ENCODE results near the gene OR7D2. TPM values are rescaled to one million over a fixed set of nuclear protein-coding genes. Genes with fewer than 3 reads are reported as not detected.

Gene OR7D2
- under 1 TPM in 2 of 4 donors, not detected in 2; 0.12 to 0.17 TPM for total RNA-seq

GRCh38 chr19:9178901-9179300 lies at the start of gene OR7D2:
OR7D2 (plus strand) TSS chr19:9178979; CDS start chr19:9185782, 6,803 bp downstream.
- H3K27ac ChIP-seq = no peak within 1 kb of the TSS
- WGBS, 2 donors (ENCODE audit: low coverage in 1 of 2) = 53 to 100% methylated on average over 1 to 4 of the region's 4 CpGs
- no peak for TF ChIP-seq CTCF (IDR thresholded peaks at IDR 0.05)
- TF ChIP-seq POLR2A (IDR thresholded peaks at IDR 0.05) = no peak
- no peak for TF ChIP-seq POLR2AphosphoS5 (IDR thresholded peaks at IDR 0.05)
- no peak for TF ChIP-seq EP300 (IDR thresholded peaks at IDR 0.05)
- H3K9me3 ChIP-seq = no peaks in the 10 kb centered on the region
- H3K27me3 ChIP-seq = no peaks in the 10 kb centered on the region
- no peaks in the 10 kb centered on the region for H3K36me3 ChIP-seq
- no peaks in the 10 kb centered on the region for H3K4me1 ChIP-seq
- no peak within 1 kb of the TSS for H3K4me3 ChIP-seq
- ATAC-seq = no peak

GRCh38 chr19:9130965-9131364 lies 47.8 kb upstream of the OR7D2 start:
- Histone ChIP-seq H3K4me1 (no peaks in the 10 kb centered on the region), H3K27ac (no peak overlapping the region), H3K36me3 (no peaks in the 10 kb centered on the region), H3K9me3 (no peaks in the 10 kb centered on the region), H3K4me3 (no peak overlapping the region), H3K27me3 (peaks cover 59% of the 10 kb centered on the region)
- WGBS, 2 donors (ENCODE audit: low coverage in 1 of 2) = 62 to 75% methylated on average over 1 of the region's 1 CpG
- TF ChIP-seq EP300 (IDR thresholded peaks at IDR 0.05) (no peak), CTCF (IDR thresholded peaks at IDR 0.05) (no peak), POLR2A (IDR thresholded peaks at IDR 0.05) (no peak), POLR2AphosphoS5 (IDR thresholded peaks at IDR 0.05) (no peak)
- ATAC-seq = no peak

- WGBS, 2 donors (ENCODE audit: low coverage in 1 of 2) = 42 to 63% methylated on average over 3 to 5 of the region's 5 CpGs
- no peak overlapping the region for H3K4me3 ChIP-seq
- H3K4me1 ChIP-seq = peaks cover 0 to 12% (median 0%) of the 10 kb centered on the region in 3 donors
- no peak for TF ChIP-seq EP300 (IDR thresholded peaks at IDR 0.05)
- no peak for TF ChIP-seq POLR2A (IDR thresholded peaks at IDR 0.05)
- no peak for TF ChIP-seq POLR2AphosphoS5 (IDR thresholded peaks at IDR 0.05)
- no peak for TF ChIP-seq CTCF (IDR thresholded peaks at IDR 0.05)
- H3K9me3 ChIP-seq = no peaks in the 10 kb centered on the region
- ATAC-seq = no peak
- H3K27me3 ChIP-seq = peaks cover 46% of the 10 kb centered on the region
- no peak overlapping the region for H3K27ac ChIP-seq
- no peaks in the 10 kb centered on the region for H3K36me3 ChIP-seq
These were observed 46.4 kb upstream of the OR7D2 start for GRCh38 chr19:9132422-9132821.

GRCh38 chr19:9139609-9140158 lies 39.1 kb upstream of the OR7D2 start:
- Histone ChIP-seq H3K4me3 (peak overlapping the region; percentile 71 to 75), H3K36me3 (peaks cover 0 to 4% of the 10 kb centered on the region in 2 donors), H3K27ac (peak overlapping the region in 3 of 4 donors; percentile 87 to 92 (median 90)), H3K4me1 (peaks cover 7 to 48% (median 11%) of the 10 kb centered on the region in 3 donors), H3K27me3 (peaks cover 7% of the 10 kb centered on the region), H3K9me3 (peaks cover 0 to 1% (median 0%) of the 10 kb centered on the region in 3 donors)
- 25 to 28% methylated on average over 7 to 8 of the region's 8 CpGs for WGBS, 2 donors (ENCODE audit: low coverage in 1 of 2)
- peak; percentile 11 for ATAC-seq
- TF ChIP-seq POLR2AphosphoS5 (IDR thresholded peaks at IDR 0.05) = no peak
- TF ChIP-seq EP300 (IDR thresholded peaks at IDR 0.05) = no peak
- no peak for TF ChIP-seq CTCF (IDR thresholded peaks at IDR 0.05)
- TF ChIP-seq POLR2A (IDR thresholded peaks at IDR 0.05) = no peak

All from gastroesophageal sphincter (tissue), 4 donors.